HG02973 (cell line): ENCODE measurements around the gene C9orf85.
"Not testable (repeated sequence)": the region's sequence is repeated elsewhere in the genome, so short reads cannot be mapped to it uniquely, and the experiment has no call there.

Experiments
- ATAC-seq: cut with Tn5 transposase; IDR thresholded peaks from one replicate; pipeline ENCODE4 v1.9.1; 2021; ENCODE audit warnings: moderate library complexity; ENCODE audit not compliant: unreplicated experiment

Gene C9orf85

DNA sequence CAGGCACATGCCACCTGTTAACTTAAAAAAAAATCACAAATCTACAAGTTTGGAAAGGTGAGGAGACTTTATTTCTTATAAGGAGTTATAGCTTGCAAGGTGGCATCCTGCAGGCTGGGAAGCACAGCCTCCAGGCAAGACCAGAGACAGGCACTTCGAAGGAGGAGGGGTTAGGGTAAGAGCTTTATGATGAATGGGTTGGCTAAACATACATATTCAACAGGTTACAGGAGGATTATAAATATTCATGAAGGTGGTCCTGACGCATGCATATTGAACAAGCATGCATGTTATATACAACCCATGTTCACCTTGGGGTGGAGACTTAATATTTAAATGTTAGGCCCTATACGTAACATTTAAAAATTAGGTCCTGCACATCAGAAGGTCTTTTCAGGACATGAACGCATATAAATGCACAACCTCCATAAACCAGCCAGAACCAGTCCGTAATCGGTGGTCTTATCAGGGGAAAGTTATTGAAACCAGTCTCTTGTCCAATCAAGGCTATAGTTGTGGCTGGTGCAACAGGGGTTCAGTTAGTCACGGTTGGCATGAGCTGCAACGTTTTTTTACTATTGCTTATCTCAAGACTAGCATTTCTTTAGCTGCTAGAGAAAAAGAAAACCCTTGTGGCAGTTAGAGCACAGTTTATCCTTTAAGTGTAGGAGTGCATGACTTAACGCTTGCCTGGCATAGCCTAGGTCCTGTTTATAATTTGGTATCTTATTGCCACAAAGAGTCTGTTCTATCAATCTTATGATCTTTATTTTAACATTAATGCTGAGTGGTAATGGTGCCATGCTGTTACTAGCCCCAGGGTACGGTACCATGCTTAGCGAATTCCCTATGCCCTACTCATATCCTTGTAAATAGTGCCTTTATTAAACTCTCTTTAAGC, 76.3 kb downstream of the C9orf85 start:
- ATAC-seq: no peak

DNA sequence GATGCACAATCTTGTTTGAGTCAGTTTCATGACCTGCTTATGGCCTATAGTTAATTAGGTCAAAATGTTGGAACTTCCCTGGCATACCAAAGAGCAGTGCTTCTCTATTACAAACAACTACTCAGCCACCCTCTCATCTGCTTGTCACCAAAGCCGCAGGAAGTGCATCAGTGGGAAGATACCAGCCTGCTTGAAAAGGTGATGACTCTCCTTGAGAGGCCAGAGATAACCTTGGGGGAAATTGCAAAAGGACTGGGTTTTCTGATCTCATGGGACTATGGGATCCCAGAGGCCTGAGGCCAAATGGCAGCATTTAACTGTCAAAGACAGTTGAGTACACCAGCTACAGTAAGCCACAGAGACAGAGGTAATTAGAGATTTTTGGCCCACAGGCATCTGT, 79.0 kb downstream of the C9orf85 start:
- no peak for ATAC-seq

- ATAC-seq: no peak
Observed at GRCh38 chr9:72005451-72005850, 94.0 kb downstream of the C9orf85 start.

DNA sequence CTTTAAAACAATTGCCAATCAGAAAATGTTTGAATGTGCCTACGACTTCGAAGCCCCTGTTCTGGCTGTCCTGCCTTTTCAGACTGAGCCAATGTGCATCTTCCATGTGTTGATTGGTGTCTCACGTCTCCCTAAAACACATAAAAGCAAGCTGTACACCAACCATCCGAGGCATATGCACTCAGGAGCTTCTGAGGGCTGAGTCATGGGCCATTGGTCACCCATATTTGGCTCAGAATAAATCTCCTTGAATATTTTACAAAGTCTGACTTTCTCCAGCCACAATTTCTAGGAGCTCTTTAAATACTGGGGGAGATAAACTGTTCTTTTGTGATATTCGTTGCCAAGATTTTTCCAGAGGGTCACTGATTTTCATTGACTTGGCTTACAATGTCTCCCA, 95.1 kb downstream of the C9orf85 start:
- ATAC-seq: no peak

DNA sequence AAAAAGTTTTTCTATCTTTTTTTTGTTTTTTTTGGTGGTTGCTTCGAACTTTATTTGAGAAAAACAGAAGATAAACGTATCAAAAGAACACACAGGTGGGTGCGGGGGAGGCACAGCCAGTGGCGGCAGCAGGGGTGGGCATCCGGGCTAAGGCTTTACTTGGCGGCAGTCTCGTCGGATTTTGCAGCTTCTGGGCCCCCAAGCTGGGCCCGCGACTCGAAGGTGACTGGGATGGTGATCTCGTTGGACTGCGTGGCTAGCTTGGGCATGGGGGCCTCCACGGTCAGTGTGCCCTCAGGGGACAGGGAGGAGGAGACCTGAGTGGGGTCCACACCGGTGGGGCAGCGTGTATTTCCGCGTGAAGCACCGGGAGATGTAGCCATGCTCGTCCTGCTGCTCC, 96.3 kb downstream of the C9orf85 start:
- ATAC-seq: not testable (repeated sequence)

DNA sequence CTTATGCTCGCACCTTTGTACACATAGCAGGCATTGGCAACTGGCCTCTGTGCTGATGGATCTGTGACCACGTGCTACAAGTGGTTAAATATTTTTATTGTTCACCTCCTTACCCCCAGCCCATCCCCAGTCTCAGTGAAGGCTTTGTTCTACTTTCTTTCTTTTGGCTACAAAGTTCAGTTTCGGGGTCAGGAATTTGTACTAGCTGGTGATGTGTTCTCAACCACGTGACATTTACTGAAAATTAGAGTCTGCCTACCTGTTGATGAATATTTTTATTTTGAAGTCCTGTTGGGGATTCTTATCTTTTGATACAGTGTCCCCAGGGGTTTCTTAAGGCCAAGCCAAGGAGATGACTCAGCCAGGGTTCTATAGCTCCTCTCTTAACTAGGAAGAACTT, 101.2 kb downstream of the C9orf85 start:
- no peak for ATAC-seq

DNA sequence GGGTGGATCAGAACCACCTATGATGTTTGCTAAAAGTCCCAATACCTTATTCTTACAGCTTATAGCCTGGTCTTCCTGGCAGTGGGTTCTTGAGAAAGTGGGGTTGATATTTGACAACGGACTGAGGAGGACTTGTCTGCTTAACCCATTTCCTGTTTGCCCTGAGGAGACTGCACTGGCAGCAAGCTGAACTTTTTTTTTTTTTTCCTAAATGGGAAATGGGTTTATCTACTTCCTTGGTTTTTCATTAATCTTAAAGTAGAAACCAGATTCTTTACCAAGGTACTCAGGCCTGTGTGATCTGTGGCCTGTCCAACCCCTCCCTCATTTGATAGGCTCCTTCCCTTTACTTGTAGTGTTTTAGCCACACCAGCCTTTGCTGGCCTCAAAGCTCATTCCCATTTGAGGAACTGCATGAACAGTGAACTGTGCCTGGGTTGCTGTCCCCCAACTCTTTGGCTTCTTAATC, 101.9 kb downstream of the C9orf85 start:
- no peak for ATAC-seq

GRCh38 chr9:72022841-72023240, 111.4 kb downstream of the C9orf85 start:
- no peak for ATAC-seq
